GM21619 (cell line): ENCODE measurements around the gene RETN.

Experiments used
- ATAC-seq: cut with Tn5 transposase; IDR thresholded peaks from one replicate; pipeline ENCODE4 v1.9.1; 2021; ENCODE audit not compliant: unreplicated experiment

RETN gene

DNA sequence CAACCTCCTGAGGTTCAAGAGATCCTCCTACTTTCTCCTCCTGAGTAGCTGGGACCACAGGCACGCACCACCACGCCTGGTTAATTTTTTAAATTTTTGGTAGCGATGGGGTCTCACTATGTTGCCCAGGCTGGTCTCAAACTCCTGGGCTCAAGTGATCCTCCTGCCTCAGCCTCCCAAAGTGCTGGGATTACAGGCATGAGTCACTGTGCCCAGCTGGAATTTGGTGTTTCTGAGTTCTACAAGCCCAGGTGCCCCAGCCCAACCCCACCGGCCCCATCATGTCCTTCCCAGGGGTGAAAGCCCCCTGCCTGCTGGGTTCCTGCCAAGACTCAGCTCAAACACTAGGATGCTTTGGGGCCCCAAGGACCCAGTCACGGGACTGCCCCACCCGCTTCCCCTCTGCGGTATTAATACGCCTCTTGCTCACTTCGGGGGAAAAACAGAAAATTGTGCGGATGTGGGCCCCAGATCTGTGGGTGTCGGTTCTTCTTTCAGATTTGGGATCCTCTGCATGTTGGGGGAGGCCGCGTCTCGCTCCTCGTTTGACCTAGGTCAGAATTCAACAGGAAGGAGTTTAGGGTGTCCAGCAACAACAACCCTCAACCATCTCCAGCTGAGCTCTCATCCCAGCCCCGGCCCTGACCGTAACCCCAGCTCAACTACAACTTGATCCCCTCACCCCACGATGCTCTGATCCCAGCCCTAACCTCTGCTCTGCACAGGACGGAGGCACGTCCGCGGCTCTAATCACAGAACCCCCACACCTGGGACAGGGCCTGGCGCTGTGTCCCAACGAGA is 36.7 kb downstream of the RETN start:
- no peak for ATAC-seq

DNA sequence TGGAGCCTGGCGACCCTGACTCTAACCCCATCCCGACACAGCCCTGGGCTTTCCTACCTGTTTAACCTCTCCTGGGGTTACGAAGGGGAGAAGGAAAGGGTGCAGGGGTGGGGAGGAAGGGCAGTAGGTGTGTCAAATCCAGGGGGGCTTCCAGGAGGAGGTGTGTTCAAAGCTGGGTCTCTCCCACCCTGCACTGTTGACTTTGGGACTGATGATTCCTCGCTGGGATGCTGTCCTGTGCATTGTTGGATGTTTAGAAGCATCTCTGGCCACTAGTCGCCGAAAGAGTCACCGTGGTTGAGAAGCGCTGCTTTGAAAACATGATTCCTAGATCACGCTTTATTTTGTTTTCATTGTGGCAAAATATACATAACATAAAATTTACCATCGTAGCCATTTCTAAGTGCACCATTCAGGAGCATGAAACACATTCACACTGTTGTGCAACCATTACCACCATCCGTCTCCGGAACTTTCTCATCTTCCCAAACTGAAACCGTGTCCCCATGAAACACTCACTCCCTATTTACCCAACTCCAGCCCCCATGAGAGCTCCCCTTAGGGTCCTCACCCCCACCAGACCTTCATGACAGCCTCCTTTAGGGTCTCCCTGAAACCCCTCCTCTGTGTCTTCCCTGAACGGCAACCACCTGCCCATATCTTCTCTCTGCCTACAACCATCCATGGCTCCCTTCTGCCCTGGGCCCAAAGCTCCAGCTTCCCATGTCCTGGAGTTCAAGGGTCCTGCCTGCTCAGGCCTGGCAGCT is 37.5 kb downstream of the RETN start:
- no peak for ATAC-seq

DNA sequence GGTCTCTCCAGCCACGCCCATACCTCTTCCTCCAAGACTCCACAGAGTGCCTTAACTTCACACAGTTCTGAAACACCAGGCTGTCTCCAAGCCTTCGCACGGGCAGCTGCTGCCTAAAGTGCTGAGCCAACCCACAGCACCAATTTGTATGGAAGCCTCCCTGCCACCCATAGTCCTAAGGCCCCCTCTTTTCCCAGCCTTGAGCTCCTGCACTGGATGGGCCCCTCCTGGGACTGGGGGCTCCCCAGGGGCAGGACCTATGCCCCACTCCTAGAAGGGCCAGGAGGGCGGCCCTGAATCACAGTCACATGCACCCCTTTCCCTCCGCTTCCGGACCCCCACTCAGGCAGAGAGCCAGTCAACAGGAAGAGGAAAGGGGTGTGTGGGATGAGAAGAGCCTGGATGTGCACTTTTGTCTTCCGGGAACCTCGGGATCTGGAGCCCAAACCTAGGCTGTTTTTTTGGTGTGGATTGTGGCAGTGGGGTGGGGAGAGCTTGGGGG is 38.2 kb downstream of the RETN start:
- ATAC-seq = no peak

DNA sequence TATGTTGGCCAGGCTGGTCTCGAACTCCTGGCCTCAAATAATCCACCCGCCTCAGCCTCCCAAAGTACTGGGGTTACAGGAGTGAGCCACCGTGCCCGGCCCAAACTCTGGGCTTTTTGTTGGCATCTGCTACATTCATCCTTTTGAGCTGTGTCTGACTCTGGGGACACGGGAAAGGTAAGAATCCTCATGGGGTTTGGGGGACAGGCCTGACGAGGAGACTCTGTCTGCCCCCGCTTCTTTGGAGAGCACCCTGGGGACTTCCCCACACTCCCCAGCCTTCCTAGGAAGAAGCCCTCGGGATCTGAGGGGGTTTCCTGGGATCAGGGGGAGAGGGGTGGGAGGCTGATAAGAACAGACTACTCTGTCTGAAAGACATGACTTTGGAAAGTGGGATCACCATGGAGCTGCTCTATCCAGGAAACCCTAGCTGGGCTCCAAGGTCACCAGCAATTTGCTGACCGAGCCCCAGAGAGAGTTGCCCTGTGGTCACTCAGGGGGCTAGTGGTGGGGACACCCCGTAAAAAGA is 41.1 kb downstream of the RETN start:
- ATAC-seq = no peak

DNA sequence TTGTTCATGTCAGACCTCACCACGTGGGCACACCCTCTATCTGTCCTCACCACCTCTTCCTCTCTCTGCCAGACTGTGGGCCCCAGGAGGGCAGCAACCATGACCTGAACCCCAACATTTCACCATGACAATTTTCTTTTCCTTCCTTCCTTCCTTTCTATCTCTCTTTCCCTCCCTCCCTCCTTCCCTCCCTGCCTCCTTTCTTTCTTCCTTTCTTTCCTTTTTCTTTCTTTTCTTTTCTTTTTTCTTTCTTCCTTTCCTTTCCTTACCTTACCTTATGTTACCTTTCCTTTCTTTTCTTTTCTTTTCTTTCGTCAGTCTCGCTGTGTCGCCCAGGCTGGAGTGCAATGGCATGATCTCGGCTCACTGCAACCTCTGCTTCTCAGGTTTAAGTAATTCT is 41.8 kb downstream of the RETN start:
- ATAC-seq = no peak

DNA sequence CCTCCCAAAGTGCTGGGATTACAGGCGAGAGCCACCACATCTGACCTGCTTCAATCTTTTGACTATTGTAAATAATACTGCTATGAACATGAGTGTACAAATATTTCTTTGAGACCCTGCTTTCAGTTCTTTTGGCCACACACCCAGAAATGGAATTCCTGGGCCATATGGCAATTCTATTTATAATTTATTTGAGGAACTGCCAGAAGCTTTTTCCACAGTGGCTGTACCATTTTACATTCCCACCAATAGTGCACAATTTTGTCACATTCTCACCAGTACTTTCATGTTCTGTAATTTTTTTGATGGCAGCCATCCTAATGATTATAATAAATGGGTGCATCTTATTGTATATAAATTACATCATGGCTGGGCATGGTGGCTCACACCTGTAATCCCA is 46.8 kb downstream of the RETN start:
- no peak for ATAC-seq

DNA sequence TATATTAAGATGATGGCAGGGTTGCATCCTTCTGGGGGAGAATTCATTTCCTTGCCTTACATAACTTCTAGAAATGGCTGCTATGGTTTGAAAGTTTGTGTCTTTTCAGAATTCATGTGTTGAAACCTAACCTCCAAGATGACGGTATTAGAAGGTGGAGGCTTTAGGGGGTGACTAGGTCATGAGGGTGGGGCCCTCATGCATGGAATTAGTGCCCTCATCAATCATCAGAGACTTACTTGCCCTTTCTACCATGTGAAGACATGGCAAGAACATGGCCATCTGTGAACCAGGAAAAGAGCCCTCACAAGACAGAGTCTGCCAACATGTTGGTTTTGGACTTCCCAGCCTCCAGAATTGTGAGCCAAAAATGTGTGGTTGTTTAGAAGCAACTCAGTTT is 47.9 kb downstream of the RETN start:
- no peak for ATAC-seq

DNA sequence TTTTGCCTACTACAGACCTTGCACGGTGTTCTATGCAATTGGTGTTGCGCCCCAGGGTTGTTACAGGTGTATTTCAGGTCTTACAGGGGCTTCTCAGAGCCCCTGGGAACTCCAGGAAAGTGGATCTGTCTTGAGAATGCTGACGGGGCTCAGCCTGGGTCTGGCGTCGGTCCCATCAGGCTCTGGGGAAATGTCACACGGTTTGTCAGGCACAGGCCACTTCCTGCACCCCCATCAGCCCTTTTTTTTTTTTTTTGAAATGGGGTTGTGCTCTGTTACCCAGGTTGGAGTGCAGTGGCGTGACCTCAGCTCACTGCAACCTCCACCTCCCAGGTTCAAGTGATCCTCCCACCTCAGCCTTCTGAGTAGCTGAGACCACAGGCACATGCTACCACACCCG is 49.8 kb downstream of the RETN start:
- no peak for ATAC-seq
